ENCODE measurements around the gene DPEP2.

DNA sequence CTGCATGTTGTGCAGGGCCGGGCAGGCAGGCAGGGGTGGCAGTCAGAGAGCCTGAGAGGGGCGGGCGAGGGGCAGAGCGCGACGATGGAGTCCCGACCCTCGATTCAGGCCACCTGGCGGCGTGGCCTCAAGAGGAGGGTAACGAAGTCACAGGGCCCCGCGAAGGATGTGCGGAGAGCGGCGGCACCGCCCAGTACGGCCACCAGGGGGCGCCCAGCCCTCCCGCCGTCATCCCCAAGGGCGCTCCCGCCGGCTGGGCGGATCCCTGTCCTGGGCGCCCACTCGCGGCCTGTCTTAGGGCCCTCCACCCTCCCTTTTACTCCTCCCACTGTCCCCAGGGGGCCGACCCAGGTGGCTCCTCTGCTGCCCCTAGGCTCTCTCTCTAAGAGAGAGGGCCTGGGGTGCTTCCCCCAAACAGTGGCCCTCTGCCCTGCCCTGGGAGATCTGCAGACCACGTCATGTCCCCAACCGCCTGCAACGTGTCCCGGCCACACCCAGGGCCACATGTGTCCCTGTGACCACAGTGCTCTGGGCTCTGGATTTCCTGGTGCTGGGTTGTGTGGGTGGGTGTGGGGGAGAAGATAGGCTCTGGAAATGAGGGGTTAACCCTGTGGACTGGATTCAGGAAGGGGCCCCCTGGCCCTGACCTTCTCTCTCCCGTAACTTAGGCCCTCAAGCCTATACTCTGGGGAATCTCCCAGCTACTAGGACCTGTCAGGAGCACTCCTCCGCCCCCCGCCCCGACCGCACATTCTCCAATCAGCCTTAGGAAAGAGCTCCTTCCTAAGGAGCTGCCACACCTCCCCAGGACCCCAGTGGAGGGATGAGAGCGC lies 5.9 kb downstream of the DPEP2 start:
- TF ChIP-seq, protein P1, sequence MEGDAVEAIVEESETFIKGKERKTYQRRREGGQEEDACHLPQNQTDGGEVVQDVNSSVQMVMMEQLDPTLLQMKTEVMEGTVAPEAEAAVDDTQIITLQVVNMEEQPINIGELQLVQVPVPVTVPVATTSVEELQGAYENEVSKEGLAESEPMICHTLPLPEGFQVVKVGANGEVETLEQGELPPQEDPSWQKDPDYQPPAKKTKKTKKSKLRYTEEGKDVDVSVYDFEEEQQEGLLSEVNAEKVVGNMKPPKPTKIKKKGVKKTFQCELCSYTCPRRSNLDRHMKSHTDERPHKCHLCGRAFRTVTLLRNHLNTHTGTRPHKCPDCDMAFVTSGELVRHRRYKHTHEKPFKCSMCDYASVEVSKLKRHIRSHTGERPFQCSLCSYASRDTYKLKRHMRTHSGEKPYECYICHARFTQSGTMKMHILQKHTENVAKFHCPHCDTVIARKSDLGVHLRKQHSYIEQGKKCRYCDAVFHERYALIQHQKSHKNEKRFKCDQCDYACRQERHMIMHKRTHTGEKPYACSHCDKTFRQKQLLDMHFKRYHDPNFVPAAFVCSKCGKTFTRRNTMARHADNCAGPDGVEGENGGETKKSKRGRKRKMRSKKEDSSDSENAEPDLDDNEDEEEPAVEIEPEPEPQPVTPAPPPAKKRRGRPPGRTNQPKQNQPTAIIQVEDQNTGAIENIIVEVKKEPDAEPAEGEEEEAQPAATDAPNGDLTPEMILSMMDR (IDR thresholded peaks at IDR 0.05 in 2 of 3, conservative IDR thresholded peaks at IDR 0.05 in 1 of 3; ENCODE audit: control insufficient read depth in 2 of 3, extremely low read depth in 1 of 3, insufficient read depth in 1 of 3, low read depth in 3 of 3, low read length in 3 of 3), result peak; percentile 92 to 95 (median 94)
- peak; percentile 52 for TF ChIP-seq RAD21 (IDR thresholded peaks at IDR 0.05; ENCODE audit: insufficient read depth, low read depth, low read length)
- TF ChIP-seq, protein P2, sequence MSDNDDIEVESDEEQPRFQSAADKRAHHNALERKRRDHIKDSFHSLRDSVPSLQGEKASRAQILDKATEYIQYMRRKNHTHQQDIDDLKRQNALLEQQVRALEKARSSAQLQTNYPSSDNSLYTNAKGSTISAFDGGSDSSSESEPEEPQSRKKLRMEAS (IDR thresholded peaks at IDR 0.05; ENCODE audit: low read depth, low read length), result peak; percentile 40
- no peak for TF ChIP-seq CHD4 (IDR thresholded peaks at IDR 0.05)
- TF ChIP-seq, protein P3, sequence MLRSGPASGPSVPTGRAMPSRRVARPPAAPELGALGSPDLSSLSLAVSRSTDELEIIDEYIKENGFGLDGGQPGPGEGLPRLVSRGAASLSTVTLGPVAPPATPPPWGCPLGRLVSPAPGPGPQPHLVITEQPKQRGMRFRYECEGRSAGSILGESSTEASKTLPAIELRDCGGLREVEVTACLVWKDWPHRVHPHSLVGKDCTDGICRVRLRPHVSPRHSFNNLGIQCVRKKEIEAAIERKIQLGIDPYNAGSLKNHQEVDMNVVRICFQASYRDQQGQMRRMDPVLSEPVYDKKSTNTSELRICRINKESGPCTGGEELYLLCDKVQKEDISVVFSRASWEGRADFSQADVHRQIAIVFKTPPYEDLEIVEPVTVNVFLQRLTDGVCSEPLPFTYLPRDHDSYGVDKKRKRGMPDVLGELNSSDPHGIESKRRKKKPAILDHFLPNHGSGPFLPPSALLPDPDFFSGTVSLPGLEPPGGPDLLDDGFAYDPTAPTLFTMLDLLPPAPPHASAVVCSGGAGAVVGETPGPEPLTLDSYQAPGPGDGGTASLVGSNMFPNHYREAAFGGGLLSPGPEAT (IDR thresholded peaks at IDR 0.05; ENCODE audit: low read depth), result 0 out of 2 replicates have a peak, but pooled peaks have one; percentile 12
- TF ChIP-seq, protein P4, sequence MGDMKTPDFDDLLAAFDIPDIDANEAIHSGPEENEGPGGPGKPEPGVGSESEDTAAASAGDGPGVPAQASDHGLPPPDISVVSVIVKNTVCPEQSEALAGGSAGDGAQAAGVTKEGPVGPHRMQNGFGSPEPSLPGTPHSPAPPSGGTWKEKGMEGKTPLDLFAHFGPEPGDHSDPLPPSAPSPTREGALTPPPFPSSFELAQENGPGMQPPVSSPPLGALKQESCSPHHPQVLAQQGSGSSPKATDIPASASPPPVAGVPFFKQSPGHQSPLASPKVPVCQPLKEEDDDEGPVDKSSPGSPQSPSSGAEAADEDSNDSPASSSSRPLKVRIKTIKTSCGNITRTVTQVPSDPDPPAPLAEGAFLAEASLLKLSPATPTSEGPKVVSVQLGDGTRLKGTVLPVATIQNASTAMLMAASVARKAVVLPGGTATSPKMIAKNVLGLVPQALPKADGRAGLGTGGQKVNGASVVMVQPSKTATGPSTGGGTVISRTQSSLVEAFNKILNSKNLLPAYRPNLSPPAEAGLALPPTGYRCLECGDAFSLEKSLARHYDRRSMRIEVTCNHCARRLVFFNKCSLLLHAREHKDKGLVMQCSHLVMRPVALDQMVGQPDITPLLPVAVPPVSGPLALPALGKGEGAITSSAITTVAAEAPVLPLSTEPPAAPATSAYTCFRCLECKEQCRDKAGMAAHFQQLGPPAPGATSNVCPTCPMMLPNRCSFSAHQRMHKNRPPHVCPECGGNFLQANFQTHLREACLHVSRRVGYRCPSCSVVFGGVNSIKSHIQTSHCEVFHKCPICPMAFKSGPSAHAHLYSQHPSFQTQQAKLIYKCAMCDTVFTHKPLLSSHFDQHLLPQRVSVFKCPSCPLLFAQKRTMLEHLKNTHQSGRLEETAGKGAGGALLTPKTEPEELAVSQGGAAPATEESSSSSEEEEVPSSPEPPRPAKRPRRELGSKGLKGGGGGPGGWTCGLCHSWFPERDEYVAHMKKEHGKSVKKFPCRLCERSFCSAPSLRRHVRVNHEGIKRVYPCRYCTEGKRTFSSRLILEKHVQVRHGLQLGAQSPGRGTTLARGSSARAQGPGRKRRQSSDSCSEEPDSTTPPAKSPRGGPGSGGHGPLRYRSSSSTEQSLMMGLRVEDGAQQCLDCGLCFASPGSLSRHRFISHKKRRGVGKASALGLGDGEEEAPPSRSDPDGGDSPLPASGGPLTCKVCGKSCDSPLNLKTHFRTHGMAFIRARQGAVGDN (IDR thresholded peaks at IDR 0.05), result peak; percentile 43; the same call in 1 of the 2 replicates
- no peak for TF ChIP-seq EP300 (IDR thresholded peaks at IDR 0.05; ENCODE audit: borderline replicate concordance in 1 of 2, control insufficient read depth in 1 of 2, low read depth in 2 of 2, low read length in 2 of 2)
- no peak for TF ChIP-seq SPI1 (IDR thresholded peaks at IDR 0.05; ENCODE audit: borderline replicate concordance, insufficient read depth, low read depth, low read length)
- TF ChIP-seq POLR2AphosphoS5 (IDR thresholded peaks at IDR 0.05; ENCODE audit: low read length), result no peak
- no peak for TF ChIP-seq HDAC6 (IDR thresholded peaks at IDR 0.05; ENCODE audit: unreplicated experiment)
- peak; percentile 70 for TF ChIP-seq POLR2A (IDR thresholded peaks at IDR 0.05; ENCODE audit: low read depth, low read length)
- 0 out of 2 replicates have a peak, but pooled peaks have one; percentile 20 for TF ChIP-seq ZSCAN29 (IDR thresholded peaks at IDR 0.05)
- TF ChIP-seq, protein P5, sequence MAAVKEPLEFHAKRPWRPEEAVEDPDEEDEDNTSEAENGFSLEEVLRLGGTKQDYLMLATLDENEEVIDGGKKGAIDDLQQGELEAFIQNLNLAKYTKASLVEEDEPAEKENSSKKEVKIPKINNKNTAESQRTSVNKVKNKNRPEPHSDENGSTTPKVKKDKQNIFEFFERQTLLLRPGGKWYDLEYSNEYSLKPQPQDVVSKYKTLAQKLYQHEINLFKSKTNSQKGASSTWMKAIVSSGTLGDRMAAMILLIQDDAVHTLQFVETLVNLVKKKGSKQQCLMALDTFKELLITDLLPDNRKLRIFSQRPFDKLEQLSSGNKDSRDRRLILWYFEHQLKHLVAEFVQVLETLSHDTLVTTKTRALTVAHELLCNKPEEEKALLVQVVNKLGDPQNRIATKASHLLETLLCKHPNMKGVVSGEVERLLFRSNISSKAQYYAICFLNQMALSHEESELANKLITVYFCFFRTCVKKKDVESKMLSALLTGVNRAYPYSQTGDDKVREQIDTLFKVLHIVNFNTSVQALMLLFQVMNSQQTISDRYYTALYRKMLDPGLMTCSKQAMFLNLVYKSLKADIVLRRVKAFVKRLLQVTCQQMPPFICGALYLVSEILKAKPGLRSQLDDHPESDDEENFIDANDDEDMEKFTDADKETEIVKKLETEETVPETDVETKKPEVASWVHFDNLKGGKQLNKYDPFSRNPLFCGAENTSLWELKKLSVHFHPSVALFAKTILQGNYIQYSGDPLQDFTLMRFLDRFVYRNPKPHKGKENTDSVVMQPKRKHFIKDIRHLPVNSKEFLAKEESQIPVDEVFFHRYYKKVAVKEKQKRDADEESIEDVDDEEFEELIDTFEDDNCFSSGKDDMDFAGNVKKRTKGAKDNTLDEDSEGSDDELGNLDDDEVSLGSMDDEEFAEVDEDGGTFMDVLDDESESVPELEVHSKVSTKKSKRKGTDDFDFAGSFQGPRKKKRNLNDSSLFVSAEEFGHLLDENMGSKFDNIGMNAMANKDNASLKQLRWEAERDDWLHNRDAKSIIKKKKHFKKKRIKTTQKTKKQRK (IDR thresholded peaks at IDR 0.05; ENCODE audit: low read depth, low read length), result no peak
- TF ChIP-seq, protein P6, sequence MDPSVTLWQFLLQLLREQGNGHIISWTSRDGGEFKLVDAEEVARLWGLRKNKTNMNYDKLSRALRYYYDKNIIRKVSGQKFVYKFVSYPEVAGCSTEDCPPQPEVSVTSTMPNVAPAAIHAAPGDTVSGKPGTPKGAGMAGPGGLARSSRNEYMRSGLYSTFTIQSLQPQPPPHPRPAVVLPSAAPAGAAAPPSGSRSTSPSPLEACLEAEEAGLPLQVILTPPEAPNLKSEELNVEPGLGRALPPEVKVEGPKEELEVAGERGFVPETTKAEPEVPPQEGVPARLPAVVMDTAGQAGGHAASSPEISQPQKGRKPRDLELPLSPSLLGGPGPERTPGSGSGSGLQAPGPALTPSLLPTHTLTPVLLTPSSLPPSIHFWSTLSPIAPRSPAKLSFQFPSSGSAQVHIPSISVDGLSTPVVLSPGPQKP (IDR thresholded peaks at IDR 0.05; ENCODE audit: low read depth, low read length), result no peak

Measured in GM12878 (cell line).